Measurements from ENCODE around the gene CIBAR2. TPM values are rescaled to one million over a fixed set of nuclear protein-coding genes. Genes with fewer than 3 reads are reported as not detected.

CIBAR2 gene
- total RNA-seq, 1 donor from 2014 or later = not detected

- Histone ChIP-seq H3K4me3 (ENCODE audit: low read depth, low read length) (no peak overlapping the region), H3K27me3 (ENCODE audit: control insufficient read depth, insufficient read depth, low read length) (no peaks in the 10 kb centered on the region), H3K36me3 (ENCODE audit: control insufficient read depth, insufficient read depth, low read length) (no peaks in the 10 kb centered on the region)
- TF ChIP-seq CTCF (IDR thresholded peaks at IDR 0.05; ENCODE audit: insufficient read depth, low read length, severe bottlenecking) = no peak
- DNase-seq (ENCODE audit: low read depth) = no peak
- FAIRE-seq = no peak
These were observed 17.5 kb downstream of the CIBAR2 start for GRCh38 chr16:85094812-85095211.

- TF ChIP-seq CTCF (IDR thresholded peaks at IDR 0.05; ENCODE audit: insufficient read depth, low read length, severe bottlenecking) = no peak
- no peak for FAIRE-seq
- no peak for DNase-seq (ENCODE audit: low read depth)
- Histone ChIP-seq H3K36me3 (ENCODE audit: control insufficient read depth, insufficient read depth, low read length) (no peaks in the 10 kb centered on the region), H3K4me3 (ENCODE audit: low read depth, low read length) (no peak overlapping the region), H3K27me3 (ENCODE audit: control insufficient read depth, insufficient read depth, low read length) (no peaks in the 10 kb centered on the region)
These were observed 18.0 kb downstream of the CIBAR2 start for GRCh38 chr16:85094176-85094805.

GRCh38 chr16:85093705-85094104 is 18.6 kb downstream of the CIBAR2 start:
- DNase-seq (ENCODE audit: low read depth) = no peak
- Histone ChIP-seq H3K4me3 (ENCODE audit: low read depth, low read length) (no peak overlapping the region), H3K36me3 (ENCODE audit: control insufficient read depth, insufficient read depth, low read length) (no peaks in the 10 kb centered on the region), H3K27me3 (ENCODE audit: control insufficient read depth, insufficient read depth, low read length) (no peaks in the 10 kb centered on the region)
- no peak for FAIRE-seq
- no peak for TF ChIP-seq CTCF (IDR thresholded peaks at IDR 0.05; ENCODE audit: insufficient read depth, low read length, severe bottlenecking)

- DNase-seq (ENCODE audit: low read depth) (no peak), FAIRE-seq (no peak)
- no peak for TF ChIP-seq CTCF (IDR thresholded peaks at IDR 0.05; ENCODE audit: insufficient read depth, low read length, severe bottlenecking)
- H3K36me3 ChIP-seq (ENCODE audit: control insufficient read depth, insufficient read depth, low read length) = peaks cover 2% of the 10 kb centered on the region
- H3K4me3 ChIP-seq (ENCODE audit: low read depth, low read length) = no peak overlapping the region
- H3K27me3 ChIP-seq (ENCODE audit: control insufficient read depth, insufficient read depth, low read length) = no peaks in the 10 kb centered on the region
These were observed 19.4 kb downstream of the CIBAR2 start for GRCh38 chr16:85092851-85093250.

GRCh38 chr16:85092309-85092708 is 20.0 kb downstream of the CIBAR2 start:
- no peak for TF ChIP-seq CTCF (IDR thresholded peaks at IDR 0.05; ENCODE audit: insufficient read depth, low read length, severe bottlenecking)
- DNase-seq (ENCODE audit: low read depth) (no peak), FAIRE-seq (no peak)
- peaks cover 2% of the 10 kb centered on the region for H3K36me3 ChIP-seq (ENCODE audit: control insufficient read depth, insufficient read depth, low read length)
- H3K4me3 ChIP-seq (ENCODE audit: low read depth, low read length) = no peak overlapping the region
- H3K27me3 ChIP-seq (ENCODE audit: control insufficient read depth, insufficient read depth, low read length) = no peaks in the 10 kb centered on the region

- Histone ChIP-seq H3K36me3 (ENCODE audit: control insufficient read depth, insufficient read depth, low read length) (peaks cover 2% of the 10 kb centered on the region), H3K27me3 (ENCODE audit: control insufficient read depth, insufficient read depth, low read length) (no peaks in the 10 kb centered on the region), H3K4me3 (ENCODE audit: low read depth, low read length) (no peak overlapping the region)
- no peak for TF ChIP-seq CTCF (IDR thresholded peaks at IDR 0.05; ENCODE audit: insufficient read depth, low read length, severe bottlenecking)
- FAIRE-seq (no peak), DNase-seq (ENCODE audit: low read depth) (no peak)
These were observed 20.8 kb downstream of the CIBAR2 start for GRCh38 chr16:85091522-85091910.

Data from bronchial epithelial cell (primary cell).